ENCODE measurements around the gene GPRC5D. TPM values are rescaled to one million over a fixed set of nuclear protein-coding genes. Genes with fewer than 3 reads are reported as not detected.

GPRC5D gene
- total RNA-seq, 2 experiments from 2014 or later = 0.46 TPM; not detected in 1

- no peaks in the 10 kb centered on the region for H3K9me3 Mint-ChIP-seq
- CTCF ChIA-PET = interaction anchor here (1.2 kb wide), 1 partner anchor 11 kb away, joined by 4 read pairs; no protein-coding TSS in a partner anchor
- H3K36me3 Mint-ChIP-seq = no peaks in the 10 kb centered on the region
- POLR2A ChIA-PET = no interaction called here
- peak; percentile 58 for DNase-seq
- H3K27ac Mint-ChIP-seq = no peak overlapping the region
- H3K4me3 Mint-ChIP-seq = peak overlapping the region; percentile 52
- peaks cover 2% of the 10 kb centered on the region for H3K27me3 Mint-ChIP-seq
- intact Hi-C loops (cut with micrococcal nuclease) = no loop called here
- no peaks in the 10 kb centered on the region for H3K4me1 Mint-ChIP-seq (ENCODE audit: low read depth)
These were observed 24.5 kb downstream of the GPRC5D start for GRCh38 chr12:12927211-12928079.

GRCh38 chr12:12926571-12927071, 25.3 kb downstream of the GPRC5D start:
- Mint-ChIP-seq H3K27me3 (peaks cover 3% of the 10 kb centered on the region), H3K4me3 (no peak overlapping the region), H3K36me3 (no peaks in the 10 kb centered on the region), H3K27ac (no peak overlapping the region), H3K4me1 (ENCODE audit: low read depth) (no peaks in the 10 kb centered on the region), H3K9me3 (no peaks in the 10 kb centered on the region)
- intact Hi-C loops (cut with micrococcal nuclease) = no loop called here
- DNase-seq = no peak
- ChIA-PET POLR2A (no interaction called here), CTCF (interaction anchor here (1.2 kb wide), 1 partner anchor 11 kb away, joined by 4 read pairs; no protein-coding TSS in a partner anchor)

DNA sequence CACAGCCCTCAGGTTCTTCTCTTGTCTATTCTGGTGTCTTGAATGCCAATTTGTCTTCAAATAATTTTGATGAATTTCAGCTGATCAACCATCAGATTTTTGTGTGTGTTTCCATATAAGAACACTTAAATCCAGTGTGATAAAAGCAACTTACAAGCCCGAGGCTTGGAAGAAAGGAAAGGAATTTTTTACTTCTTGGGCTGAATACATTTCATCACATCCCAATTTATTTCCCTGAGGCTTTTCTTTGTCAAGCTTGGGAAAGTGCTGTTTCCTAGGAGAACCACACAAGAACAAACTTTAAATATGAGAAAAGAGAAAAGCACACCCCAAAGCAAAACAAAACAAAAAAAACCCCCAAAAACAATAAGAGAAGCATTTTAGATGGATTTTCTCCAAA, 26.6 kb downstream of the GPRC5D start:
- H3K9me3 Mint-ChIP-seq = no peaks in the 10 kb centered on the region
- ChIA-PET POLR2A (no interaction called here), CTCF (no interaction called here)
- H3K4me3 Mint-ChIP-seq = no peak overlapping the region
- DNase-seq = no peak
- H3K27ac Mint-ChIP-seq = no peak overlapping the region
- H3K4me1 Mint-ChIP-seq (ENCODE audit: low read depth) = no peaks in the 10 kb centered on the region
- no peaks in the 10 kb centered on the region for H3K36me3 Mint-ChIP-seq
- H3K27me3 Mint-ChIP-seq = peaks cover 3% of the 10 kb centered on the region
- intact Hi-C loops (cut with micrococcal nuclease) = no loop called here

GRCh38 chr12:12924169-12924568, 27.8 kb downstream of the GPRC5D start:
- intact Hi-C loops (cut with micrococcal nuclease) = no loop called here
- CTCF ChIA-PET = no interaction called here
- Mint-ChIP-seq H3K27me3 (peaks cover 3% of the 10 kb centered on the region), H3K36me3 (no peaks in the 10 kb centered on the region), H3K9me3 (no peaks in the 10 kb centered on the region), H3K27ac (no peak overlapping the region), H3K4me1 (ENCODE audit: low read depth) (no peaks in the 10 kb centered on the region), H3K4me3 (no peak overlapping the region)
- no peak for DNase-seq
- POLR2A ChIA-PET = no interaction called here

DNA sequence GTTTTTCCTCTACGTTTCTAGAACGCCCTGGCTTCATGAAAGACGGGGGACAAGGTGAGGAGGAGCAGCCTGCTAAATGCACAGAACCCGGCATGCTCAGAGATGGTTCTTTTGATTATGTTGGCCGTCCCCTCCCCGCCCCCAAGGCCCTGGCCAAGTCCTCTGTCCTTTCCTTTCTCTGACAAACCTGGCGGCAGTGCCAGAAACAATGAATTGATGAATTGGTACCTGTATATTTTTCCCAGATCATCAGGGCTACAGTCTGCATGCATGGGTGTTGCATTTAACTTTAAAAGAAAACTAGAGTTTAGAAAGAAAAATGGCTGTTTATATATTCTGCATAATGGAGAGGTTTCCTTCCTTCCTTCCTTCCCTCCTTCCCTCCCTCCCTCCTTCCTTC, 29.0 kb downstream of the GPRC5D start:
- Mint-ChIP-seq H3K9me3 (no peaks in the 10 kb centered on the region), H3K4me3 (no peak overlapping the region), H3K4me1 (ENCODE audit: low read depth) (no peaks in the 10 kb centered on the region), H3K27ac (no peak overlapping the region), H3K36me3 (no peaks in the 10 kb centered on the region), H3K27me3 (peaks cover 5% of the 10 kb centered on the region)
- intact Hi-C loops (cut with micrococcal nuclease) = no loop called here
- DNase-seq = no peak
- CTCF ChIA-PET = no interaction called here
- POLR2A ChIA-PET = no interaction called here

DNA sequence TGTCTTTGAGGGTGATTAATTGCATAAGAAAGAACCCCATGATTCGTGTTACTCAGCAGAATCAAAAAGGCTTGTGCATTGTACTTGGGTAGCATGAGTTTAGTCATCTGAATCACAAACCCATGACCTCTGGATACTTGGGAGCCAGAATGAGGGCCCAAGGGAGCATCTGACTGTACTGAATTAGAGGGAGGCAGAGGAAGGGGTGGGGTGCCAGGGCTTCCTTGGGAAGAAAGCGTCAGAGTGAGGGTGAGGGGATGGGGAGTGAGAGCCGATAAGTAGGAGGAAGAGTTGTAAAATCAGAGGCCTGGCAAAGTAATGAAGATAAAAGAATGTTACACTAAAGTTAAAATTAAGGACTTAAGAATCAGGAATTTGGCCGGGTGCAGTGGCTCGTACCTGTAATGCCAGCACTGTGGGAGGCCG, 29.8 kb downstream of the GPRC5D start:
- Mint-ChIP-seq H3K4me1 (ENCODE audit: low read depth) (no peaks in the 10 kb centered on the region), H3K9me3 (no peaks in the 10 kb centered on the region), H3K4me3 (no peak overlapping the region), H3K27ac (no peak overlapping the region), H3K36me3 (no peaks in the 10 kb centered on the region), H3K27me3 (peaks cover 9% of the 10 kb centered on the region)
- ChIA-PET CTCF (no interaction called here), POLR2A (no interaction called here)
- intact Hi-C loops (cut with micrococcal nuclease) = no loop called here
- DNase-seq = no peak

DNA sequence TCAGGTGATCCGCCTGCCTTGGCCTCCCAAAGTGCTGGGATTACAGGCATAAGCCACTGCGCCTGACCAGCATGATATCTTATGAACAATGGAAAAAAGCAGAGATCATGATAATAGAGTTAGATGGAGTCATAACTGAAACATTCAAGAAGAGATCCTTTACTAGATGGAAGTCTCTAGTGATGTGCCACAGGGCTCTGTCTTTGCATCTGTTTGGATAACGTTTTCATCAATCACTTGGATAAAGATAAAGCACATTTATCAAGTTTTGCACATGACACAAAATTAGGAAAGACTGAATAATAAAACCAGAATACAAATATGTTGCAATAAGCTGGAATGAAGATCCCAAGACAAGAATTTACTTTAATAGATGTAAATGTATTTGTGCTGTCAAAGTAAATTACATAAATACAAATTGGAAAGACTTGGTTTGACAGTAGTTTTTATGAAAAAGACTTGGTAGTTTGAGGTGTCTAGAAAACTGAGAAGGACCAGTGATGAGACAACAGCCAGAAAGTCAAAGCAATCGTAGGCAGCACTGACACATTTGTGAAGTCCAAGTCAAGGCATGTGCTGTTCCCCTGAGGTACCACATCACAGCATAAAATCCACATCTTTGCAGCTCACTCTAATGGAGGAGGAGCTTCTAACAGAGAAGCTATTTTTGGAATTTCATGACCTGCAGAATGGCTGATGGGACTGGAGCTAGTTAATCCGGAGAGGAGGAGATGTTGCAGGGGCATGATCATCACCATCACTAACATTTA, 32.1 kb downstream of the GPRC5D start:
- CTCF ChIA-PET = interaction anchor here (1.5 kb wide), 1 partner anchor 62 kb away, joined by 5 read pairs; no protein-coding TSS in a partner anchor
- Mint-ChIP-seq H3K27ac (no peak overlapping the region), H3K4me3 (no peak overlapping the region), H3K9me3 (no peaks in the 10 kb centered on the region), H3K27me3 (peaks cover 14% of the 10 kb centered on the region), H3K4me1 (ENCODE audit: low read depth) (peaks cover 9% of the 10 kb centered on the region), H3K36me3 (no peaks in the 10 kb centered on the region)
- intact Hi-C loops (cut with micrococcal nuclease) = loop anchor here (5.0 kb wide), 1 partner anchor 82 kb away; the partner anchor contains the start of gene HEBP1
- no peak for DNase-seq
- POLR2A ChIA-PET = interaction anchor here (0.6 kb wide), 1 partner anchor 14 kb away, joined by 3 read pairs; no protein-coding TSS in a partner anchor

DNA sequence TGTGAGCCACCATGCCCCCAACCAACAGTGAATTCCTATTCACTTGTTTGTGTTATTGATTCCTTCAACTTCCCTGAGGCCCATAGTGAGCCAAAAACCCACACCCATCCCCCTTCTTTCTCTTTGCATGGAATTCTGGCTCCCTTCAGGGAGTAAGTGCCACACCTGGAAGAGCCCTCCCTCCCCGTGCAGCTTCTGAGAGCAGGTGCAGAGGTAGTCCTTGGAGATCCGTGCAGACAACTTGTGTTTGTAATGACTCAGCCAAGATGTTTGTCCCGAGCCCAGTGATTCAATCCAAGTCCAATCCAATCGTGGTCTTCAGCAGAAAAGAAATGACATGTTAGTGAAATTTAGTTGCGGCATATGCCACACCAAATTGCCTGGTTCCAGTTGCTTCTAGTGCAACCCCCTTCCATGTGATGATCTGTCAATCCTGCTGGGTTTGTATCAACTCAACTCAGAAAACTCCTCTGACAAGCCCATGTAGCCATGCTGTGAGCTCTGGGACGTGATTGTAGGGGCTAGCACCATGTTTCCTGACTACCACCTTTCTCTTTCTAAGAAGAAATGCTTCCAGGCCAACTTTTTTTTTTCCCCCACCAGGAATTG, 33.1 kb downstream of the GPRC5D start:
- peaks cover 14% of the 10 kb centered on the region for H3K27me3 Mint-ChIP-seq
- no peaks in the 10 kb centered on the region for H3K9me3 Mint-ChIP-seq
- H3K4me3 Mint-ChIP-seq = no peak overlapping the region
- CTCF ChIA-PET = interaction anchor here (0.6 to 1.1 kb wide), 4 partner anchors 48 to 293 kb away, joined by 3 to 7 read pairs (median 3); no protein-coding TSS in a partner anchor
- peaks cover 9% of the 10 kb centered on the region for H3K4me1 Mint-ChIP-seq (ENCODE audit: low read depth)
- H3K36me3 Mint-ChIP-seq = no peaks in the 10 kb centered on the region
- POLR2A ChIA-PET = no interaction called here
- intact Hi-C loops (cut with micrococcal nuclease) = loop anchor here (5.0 kb wide), 1 partner anchor 83 kb away; the partner anchor contains the start of gene HEBP1
- H3K27ac Mint-ChIP-seq = no peak overlapping the region
- no peak for DNase-seq

DNA sequence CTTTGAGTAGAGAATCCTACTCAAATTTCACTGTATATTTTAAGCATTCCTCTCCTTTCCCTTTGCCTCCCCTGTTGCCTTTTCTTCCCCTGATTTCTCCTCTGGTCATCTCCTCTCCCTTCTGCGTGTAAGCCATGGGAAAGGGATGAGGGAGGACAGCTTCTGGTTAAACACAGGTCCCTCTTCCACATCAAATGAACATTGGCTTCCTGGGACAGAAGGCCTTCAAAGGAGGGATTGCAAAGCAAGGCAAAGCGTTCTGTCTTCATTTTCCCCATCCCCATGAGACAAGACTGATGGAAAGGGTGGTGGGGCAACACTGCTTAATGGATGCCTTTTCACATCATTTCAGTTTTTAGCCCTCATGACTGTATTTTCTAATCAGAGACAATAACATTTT, 34.5 kb downstream of the GPRC5D start:
- intact Hi-C loops (cut with micrococcal nuclease) = loop anchor here (5.0 kb wide), 1 partner anchor 85 kb away; the partner anchor contains the start of gene HEBP1
- no peaks in the 10 kb centered on the region for H3K9me3 Mint-ChIP-seq
- peaks cover 9% of the 10 kb centered on the region for H3K4me1 Mint-ChIP-seq (ENCODE audit: low read depth)
- H3K27me3 Mint-ChIP-seq = peaks cover 14% of the 10 kb centered on the region
- no peak for DNase-seq
- ChIA-PET CTCF (interaction anchor here (0.7 to 4.3 kb wide), 11 partner anchors 16 to 1250 kb away, joined by 3 to 68 read pairs (median 7); no protein-coding TSS in a partner anchor), POLR2A (no interaction called here)
- no peak overlapping the region for H3K4me3 Mint-ChIP-seq
- no peaks in the 10 kb centered on the region for H3K36me3 Mint-ChIP-seq
- H3K27ac Mint-ChIP-seq = no peak overlapping the region

DNA sequence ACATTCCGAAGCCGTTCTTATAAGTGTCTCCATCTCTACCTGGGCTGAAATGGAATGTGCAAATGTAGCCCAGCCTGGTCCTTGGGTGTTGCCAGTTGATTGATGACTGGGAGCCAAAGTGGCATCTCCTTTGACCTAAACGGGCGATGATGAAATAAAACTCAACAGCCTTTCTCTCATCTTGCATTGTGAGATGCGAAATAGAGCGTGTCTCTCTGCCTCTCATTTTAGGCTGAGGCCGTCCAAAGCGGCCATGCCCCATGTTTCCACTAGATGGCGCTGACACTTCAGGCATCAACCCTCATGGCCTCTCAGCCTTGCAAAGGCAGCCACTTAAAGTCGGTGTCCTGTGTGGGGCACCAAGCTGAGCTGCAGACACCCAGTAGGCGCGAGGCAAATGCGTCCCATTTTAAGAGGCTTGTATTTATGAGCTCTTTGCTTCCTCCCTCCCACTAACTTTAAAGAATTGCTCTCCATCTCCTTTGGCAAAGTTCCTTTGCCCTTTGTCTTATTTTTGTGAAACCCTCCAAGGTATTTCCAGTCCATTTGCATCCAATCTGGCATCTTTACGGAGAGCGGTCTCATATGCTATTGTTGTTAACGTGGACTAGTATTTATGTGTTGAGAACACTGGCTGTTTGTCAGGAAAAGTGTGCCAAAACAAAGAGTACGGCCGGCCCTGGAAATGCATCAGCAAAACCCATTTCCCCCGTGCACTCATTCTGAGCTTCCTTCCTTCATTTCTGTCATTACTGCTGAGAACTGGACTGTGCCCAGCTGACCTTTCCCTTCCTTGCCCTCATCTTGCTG, 35.6 kb downstream of the GPRC5D start:
- H3K9me3 Mint-ChIP-seq = no peaks in the 10 kb centered on the region
- peak; percentile 91 for DNase-seq
- ChIA-PET CTCF (interaction anchor here (0.5 to 4.3 kb wide), 45 partner anchors 10 to 1251 kb away, joined by 3 to 68 read pairs (median 4); partner anchors contain the start of gene FAM234B), POLR2A (no interaction called here)
- no peak overlapping the region for H3K27ac Mint-ChIP-seq
- peaks cover 12% of the 10 kb centered on the region for H3K27me3 Mint-ChIP-seq
- intact Hi-C loops (cut with micrococcal nuclease) = loop anchor here (1.0 to 5.0 kb wide), 6 partner anchors 67 to 318 kb away; partner anchors contain the start of gene HEBP1
- H3K4me3 Mint-ChIP-seq = no peak overlapping the region
- H3K36me3 Mint-ChIP-seq = no peaks in the 10 kb centered on the region
- peaks cover 9% of the 10 kb centered on the region for H3K4me1 Mint-ChIP-seq (ENCODE audit: low read depth)

DNA sequence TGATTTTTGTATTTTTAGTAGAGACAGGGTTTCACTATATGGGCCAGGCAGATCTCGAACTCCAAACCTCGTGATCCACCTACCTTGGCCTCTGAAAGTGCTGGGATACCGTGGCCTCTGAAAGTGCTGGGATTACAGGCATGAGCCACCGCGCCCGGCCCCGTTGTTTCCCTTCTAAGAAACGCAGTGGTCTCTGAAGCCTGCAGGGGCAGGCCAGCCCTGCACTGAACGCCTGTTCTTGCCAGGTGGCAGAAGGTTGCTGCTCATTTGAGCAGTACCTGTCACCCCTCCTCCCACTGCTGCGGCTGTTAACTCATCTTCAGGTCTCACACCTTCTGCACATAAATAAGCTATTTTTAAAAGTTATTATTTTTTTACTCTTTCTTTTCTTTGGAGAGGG, 36.3 kb downstream of the GPRC5D start:
- no peak overlapping the region for H3K4me3 Mint-ChIP-seq
- no peak overlapping the region for H3K27ac Mint-ChIP-seq
- H3K4me1 Mint-ChIP-seq (ENCODE audit: low read depth) = peaks cover 9% of the 10 kb centered on the region
- ChIA-PET CTCF (interaction anchor here (0.6 to 4.3 kb wide), 30 partner anchors 11 to 1252 kb away, joined by 3 to 68 read pairs (median 4); partner anchors contain the start of gene FAM234B), POLR2A (no interaction called here)
- no peaks in the 10 kb centered on the region for H3K9me3 Mint-ChIP-seq
- no peaks in the 10 kb centered on the region for H3K36me3 Mint-ChIP-seq
- peaks cover 12% of the 10 kb centered on the region for H3K27me3 Mint-ChIP-seq
- no peak for DNase-seq
- intact Hi-C loops (cut with micrococcal nuclease) = loop anchor here (1.0 to 5.0 kb wide), 6 partner anchors 68 to 319 kb away; partner anchors contain the start of gene HEBP1

All from activated CD4-positive, alpha-beta memory T cell treated with anti-CD3 and anti-CD28 coated beads for 36 hours (primary cell).